ENCODE measurements around the gene MAPK12.

MAPK12 gene

DNA sequence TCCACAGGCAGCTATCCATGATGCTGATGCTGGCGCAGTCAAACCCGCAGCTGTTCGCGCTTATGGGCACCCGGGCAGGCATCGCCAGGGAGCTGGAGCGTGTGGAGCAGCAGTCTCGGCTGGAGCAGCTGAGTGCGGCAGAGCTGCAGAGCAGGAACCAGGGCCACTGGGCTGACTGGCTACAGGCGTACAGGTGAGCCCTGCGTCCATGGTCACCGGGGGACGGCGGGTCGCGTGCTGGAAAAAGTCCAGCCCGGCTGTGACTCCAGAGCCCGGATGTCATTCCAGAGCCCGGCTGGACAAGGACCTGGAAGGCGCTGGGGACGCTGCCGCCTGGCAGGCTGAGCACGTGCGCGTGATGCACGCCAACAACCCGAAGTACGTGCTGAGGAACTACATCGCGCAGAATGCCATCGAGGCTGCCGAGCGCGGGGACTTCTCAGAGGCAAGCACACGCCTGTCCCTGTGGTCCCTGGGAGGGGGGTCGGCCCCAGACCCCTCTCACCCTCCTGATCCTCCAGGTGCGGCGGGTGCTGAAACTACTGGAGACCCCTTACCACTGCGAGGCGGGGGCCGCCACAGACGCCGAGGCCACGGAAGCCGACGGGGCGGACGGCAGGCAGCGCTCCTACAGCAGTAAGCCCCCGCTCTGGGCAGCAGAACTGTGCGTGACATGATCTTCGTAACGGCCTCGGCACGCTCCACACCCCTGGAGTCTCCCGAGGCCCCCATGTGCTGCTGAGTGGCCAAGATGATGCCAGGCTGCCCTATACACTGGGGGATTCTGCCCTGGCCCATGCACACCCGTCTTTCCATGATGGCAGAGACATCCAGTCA is 44.6 kb downstream of the MAPK12 start:
- Histone ChIP-seq H3K4me2 (ENCODE audit: low read length) (no peak overlapping the region), H3K27ac (no peak overlapping the region), H3K4me1 (no peaks in the 10 kb centered on the region), H3K4me3 (ENCODE audit: low read depth, low read length) (no peak overlapping the region), H3K9ac (no peak overlapping the region), H3K36me3 (ENCODE audit: control insufficient read depth, insufficient read depth, low read length) (no peaks in the 10 kb centered on the region), H3K9me3 (ENCODE audit: control insufficient read depth, low read length) (no peaks in the 10 kb centered on the region), H2AFZ (no peak overlapping the region), H3K79me2 (no peaks in the 10 kb centered on the region), H3K27me3 (ENCODE audit: control insufficient read depth, insufficient read depth, low read length) (no peaks in the 10 kb centered on the region)
- TF ChIP-seq, protein P1, sequence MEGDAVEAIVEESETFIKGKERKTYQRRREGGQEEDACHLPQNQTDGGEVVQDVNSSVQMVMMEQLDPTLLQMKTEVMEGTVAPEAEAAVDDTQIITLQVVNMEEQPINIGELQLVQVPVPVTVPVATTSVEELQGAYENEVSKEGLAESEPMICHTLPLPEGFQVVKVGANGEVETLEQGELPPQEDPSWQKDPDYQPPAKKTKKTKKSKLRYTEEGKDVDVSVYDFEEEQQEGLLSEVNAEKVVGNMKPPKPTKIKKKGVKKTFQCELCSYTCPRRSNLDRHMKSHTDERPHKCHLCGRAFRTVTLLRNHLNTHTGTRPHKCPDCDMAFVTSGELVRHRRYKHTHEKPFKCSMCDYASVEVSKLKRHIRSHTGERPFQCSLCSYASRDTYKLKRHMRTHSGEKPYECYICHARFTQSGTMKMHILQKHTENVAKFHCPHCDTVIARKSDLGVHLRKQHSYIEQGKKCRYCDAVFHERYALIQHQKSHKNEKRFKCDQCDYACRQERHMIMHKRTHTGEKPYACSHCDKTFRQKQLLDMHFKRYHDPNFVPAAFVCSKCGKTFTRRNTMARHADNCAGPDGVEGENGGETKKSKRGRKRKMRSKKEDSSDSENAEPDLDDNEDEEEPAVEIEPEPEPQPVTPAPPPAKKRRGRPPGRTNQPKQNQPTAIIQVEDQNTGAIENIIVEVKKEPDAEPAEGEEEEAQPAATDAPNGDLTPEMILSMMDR (IDR thresholded peaks at IDR 0.05): no peak

DNA sequence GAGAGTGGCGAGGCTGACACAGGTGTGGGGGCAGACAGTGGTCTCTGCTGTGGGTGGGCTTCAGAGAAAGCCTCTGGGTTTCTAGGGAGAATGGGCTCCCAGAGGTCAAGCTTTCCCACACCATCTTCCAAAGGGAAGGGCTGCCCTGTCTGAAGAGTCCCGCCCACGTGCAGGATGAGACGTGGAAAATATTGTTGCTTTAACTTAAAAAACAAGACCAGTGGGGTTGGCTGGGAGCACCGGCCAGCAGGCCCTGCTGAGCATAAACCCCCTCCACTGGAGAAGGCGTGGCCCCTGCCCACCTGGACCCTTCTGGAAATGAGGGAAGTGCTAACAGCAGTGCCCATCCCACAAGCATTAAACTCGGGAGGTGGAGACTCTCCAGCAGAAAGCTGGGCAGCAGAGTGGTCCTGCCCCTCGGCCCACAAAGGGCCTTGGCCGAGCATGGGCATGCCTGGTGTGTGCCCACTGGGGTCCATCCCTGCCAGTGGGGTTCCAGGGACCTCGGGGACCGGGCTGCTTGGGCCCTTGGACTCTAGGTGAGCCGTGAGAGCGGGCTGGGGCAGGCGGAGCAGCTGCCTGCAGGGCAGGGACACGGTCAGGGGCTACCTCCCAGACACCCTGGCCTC is 45.3 kb downstream of the MAPK12 start:
- Histone ChIP-seq H3K4me1 (no peaks in the 10 kb centered on the region), H3K9ac (no peak overlapping the region), H3K4me3 (ENCODE audit: low read depth, low read length) (no peak overlapping the region), H3K36me3 (ENCODE audit: control insufficient read depth, insufficient read depth, low read length) (no peaks in the 10 kb centered on the region), H3K27ac (no peak overlapping the region), H3K9me3 (ENCODE audit: control insufficient read depth, low read length) (no peaks in the 10 kb centered on the region), H3K27me3 (ENCODE audit: control insufficient read depth, insufficient read depth, low read length) (no peaks in the 10 kb centered on the region), H3K79me2 (peaks cover under 1% of the 10 kb centered on the region), H2AFZ (no peak overlapping the region), H3K4me2 (ENCODE audit: low read length) (no peak overlapping the region)
- TF ChIP-seq, protein P1 (IDR thresholded peaks at IDR 0.05): no peak

DNA sequence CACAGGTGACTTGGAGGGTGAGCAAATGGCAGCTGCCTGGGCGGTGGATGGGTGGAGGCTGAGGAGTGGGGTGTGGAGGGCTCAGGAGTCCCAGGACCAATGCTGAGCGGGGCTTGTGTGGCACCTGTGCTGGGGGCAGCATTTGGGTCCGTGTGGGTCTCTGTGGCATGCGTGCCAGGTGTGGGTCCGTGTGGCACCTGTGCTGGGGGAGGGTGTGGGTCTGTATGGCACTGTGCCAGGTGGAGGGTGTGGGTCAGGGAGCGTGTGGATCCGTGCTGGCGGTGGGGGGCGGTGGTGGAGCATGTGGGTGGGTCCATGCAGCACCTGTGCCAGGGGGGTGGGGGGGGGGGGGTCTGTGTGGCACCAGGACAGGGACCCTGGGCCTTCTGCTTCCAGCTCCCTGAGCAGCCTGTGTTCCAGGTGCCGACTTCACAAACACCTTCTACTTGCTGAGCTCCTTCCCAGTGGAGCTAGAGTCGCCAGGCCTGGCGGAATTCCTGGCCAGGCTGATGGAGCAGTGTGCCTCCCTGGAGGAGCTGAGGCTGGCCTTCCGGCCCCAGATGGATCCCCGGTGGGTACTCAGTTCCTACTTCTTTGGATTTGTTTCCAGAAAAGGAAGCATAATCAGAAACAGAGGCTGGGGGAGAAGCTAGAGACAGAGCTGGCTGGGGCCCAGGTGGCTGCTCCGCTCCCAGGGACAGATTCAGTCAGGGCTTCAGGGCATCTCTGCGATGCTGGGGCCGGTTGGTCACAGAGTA is 46.0 kb downstream of the MAPK12 start:
- H3K4me3 ChIP-seq (ENCODE audit: low read depth, low read length): no peak overlapping the region
- no peaks in the 10 kb centered on the region for H3K4me1 ChIP-seq
- H3K79me2 ChIP-seq: peaks cover 2% of the 10 kb centered on the region
- TF ChIP-seq, protein P1 (IDR thresholded peaks at IDR 0.05): no peak
- no peak overlapping the region for H2AFZ ChIP-seq
- H3K9me3 ChIP-seq (ENCODE audit: control insufficient read depth, low read length): no peaks in the 10 kb centered on the region
- no peak overlapping the region for H3K4me2 ChIP-seq (ENCODE audit: low read length)
- H3K9ac ChIP-seq: no peak overlapping the region
- H3K27me3 ChIP-seq (ENCODE audit: control insufficient read depth, insufficient read depth, low read length): no peaks in the 10 kb centered on the region
- H3K27ac ChIP-seq: no peak overlapping the region
- no peaks in the 10 kb centered on the region for H3K36me3 ChIP-seq (ENCODE audit: control insufficient read depth, insufficient read depth, low read length)

DNA sequence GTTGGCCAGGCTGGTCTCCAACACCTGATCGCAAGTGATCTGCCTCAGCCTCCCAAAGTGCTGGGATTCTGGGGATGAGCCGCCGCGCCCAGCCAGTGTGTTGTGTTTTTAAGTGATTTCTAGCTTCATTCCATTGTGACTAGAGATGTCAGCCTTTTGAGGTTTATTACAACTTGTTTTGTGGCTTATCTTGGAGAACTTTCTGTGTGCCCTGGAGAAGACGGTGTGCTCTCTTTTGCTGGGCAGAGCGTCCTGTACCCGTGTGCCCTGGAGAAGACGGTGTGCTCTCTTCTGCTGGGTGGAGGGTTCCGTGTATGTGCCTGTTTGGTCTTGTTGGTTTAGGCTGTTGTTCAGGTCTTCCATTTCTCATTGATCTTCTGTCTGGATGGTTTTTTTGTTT is 48.2 kb downstream of the MAPK12 start:
- Histone ChIP-seq H2AFZ (no peak overlapping the region), H3K79me2 (peaks cover 7% of the 10 kb centered on the region), H3K4me2 (ENCODE audit: low read length) (no peak overlapping the region), H3K9me3 (ENCODE audit: control insufficient read depth, low read length) (no peaks in the 10 kb centered on the region), H3K9ac (no peak overlapping the region), H3K4me1 (peaks cover 2% of the 10 kb centered on the region), H3K27me3 (ENCODE audit: control insufficient read depth, insufficient read depth, low read length) (no peaks in the 10 kb centered on the region), H3K4me3 (ENCODE audit: low read depth, low read length) (no peak overlapping the region), H3K27ac (no peak overlapping the region), H3K36me3 (ENCODE audit: control insufficient read depth, insufficient read depth, low read length) (no peaks in the 10 kb centered on the region)
- TF ChIP-seq, protein P1 (IDR thresholded peaks at IDR 0.05): no peak
